ENCODE measurements around the gene FRK.

DNA sequence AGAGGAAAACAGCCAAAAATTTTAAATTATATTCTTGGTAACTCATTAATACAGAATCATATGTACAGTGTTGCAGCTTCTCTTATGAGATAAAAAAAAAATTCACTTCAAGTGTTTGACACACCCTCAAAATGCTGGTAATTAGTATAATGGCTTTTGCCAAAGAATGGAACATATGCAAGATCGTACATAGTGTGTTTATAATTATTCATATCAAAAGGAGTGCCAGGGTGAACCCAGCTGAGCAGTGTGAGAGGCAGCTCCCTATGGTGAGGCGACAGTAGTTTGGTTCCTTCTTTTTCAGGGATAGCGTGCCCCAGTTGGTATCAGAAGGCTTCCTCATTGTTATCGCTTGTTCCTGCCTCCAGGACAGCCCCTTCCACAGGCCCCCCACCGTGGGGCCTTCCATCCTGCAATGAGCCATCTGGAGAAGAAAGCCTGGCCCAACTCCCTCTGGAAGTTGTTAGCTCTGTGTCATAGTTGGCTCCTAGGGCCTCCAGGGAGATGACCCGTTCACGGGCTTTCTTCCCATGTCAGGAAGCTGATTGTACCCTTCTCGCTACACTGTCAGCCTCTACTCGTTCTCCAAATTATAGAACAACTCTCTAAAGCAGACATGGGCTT lies 150.7 kb downstream of the FRK start:
- TF ChIP-seq, protein P1, sequence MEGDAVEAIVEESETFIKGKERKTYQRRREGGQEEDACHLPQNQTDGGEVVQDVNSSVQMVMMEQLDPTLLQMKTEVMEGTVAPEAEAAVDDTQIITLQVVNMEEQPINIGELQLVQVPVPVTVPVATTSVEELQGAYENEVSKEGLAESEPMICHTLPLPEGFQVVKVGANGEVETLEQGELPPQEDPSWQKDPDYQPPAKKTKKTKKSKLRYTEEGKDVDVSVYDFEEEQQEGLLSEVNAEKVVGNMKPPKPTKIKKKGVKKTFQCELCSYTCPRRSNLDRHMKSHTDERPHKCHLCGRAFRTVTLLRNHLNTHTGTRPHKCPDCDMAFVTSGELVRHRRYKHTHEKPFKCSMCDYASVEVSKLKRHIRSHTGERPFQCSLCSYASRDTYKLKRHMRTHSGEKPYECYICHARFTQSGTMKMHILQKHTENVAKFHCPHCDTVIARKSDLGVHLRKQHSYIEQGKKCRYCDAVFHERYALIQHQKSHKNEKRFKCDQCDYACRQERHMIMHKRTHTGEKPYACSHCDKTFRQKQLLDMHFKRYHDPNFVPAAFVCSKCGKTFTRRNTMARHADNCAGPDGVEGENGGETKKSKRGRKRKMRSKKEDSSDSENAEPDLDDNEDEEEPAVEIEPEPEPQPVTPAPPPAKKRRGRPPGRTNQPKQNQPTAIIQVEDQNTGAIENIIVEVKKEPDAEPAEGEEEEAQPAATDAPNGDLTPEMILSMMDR (IDR thresholded peaks at IDR 0.05) = no peak
- TF ChIP-seq RAD21 (conservative IDR thresholded peaks at IDR 0.05 in 1 of 2, IDR thresholded peaks at IDR 0.05 in 1 of 2) (no peak), MAZ (IDR thresholded peaks at IDR 0.05; ENCODE audit: borderline replicate concordance, low read depth, low read length) (no peak), CBX8 (IDR thresholded peaks at IDR 0.05) (no peak), CEBPB (IDR thresholded peaks at IDR 0.05) (no peak)
